ENCODE measurements around the gene SUGP1.
"Not testable (repeated sequence)": the region's sequence is repeated elsewhere in the genome, so short reads cannot be mapped to it uniquely, and the experiment has no call there.

Gene SUGP1

DNA sequence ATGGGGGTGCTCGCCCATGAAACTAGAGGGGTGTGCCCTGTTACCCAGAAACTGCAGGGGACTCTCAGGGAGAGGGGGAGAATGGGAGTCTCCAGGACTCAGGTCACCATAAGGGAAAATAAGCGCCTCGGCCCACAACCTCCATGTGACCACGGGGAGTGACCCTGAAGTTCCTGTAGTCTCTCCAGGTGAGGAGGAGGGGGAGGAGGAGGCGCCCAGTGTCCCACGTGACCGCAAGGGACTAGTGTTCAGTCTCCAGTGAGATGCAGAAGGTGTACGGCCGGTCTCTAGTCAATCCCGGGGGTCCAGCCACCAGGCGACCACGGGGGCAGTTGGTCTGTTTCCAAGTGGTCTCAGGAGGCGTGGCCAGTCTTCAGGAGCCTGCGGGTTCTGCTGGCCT, 63.2 kb downstream of the SUGP1 start:
- Mint-ChIP-seq H3K36me3 (ENCODE audit: low read depth) (no peaks in the 10 kb centered on the region), H3K27ac (no peak overlapping the region), H3K27me3 (peaks cover 64% of the 10 kb centered on the region), H3K4me1 (ENCODE audit: low read depth) (peaks cover 10% of the 10 kb centered on the region), H3K9me3 (no peaks in the 10 kb centered on the region), H3K4me3 (no peak overlapping the region)
- no peak for DNase-seq

DNA sequence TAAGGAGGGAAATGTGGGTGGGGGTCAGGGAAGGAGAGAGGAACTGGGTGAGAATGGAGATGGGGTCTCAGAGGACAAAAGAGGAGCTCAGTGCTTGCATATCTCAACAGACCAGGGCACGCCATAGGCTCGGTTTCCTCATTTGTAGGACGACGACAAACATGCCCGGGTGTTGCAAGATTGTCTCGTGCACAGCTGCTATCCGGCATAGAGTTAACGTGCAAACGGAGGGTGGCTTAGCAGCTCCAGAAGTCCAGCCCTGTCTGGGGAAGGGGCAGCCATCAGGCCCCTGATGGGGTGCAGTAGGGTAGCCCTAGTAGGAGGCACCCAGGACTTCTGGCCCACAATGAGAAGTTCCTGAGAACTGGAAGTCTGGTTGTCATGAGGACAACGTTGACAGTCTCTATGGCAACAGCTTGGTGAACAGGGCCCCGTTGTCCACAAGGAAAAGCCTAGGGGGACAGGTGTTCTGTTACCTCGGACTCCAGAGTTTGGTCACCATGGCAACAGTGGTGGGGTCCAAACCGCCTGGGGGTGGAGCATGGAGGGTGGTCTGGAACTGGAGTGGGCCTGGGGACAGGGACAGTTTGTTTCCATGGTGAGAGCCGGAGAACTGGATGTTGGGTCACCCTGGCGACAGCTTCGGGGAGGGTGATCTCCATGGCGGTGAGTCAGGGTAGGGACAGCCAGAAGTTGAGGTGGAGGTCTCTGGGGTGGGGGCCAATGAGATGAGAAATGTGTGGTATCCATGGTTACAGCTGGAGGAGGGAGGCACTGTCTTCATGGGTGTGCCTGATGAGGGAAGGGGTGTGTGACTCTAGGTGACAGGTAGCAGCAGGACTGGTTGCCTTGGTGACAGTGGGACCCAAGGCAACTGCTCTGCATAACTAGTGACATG, 64.0 kb downstream of the SUGP1 start:
- no peaks in the 10 kb centered on the region for H3K9me3 Mint-ChIP-seq
- peaks cover 66% of the 10 kb centered on the region for H3K27me3 Mint-ChIP-seq
- no peak overlapping the region for H3K27ac Mint-ChIP-seq
- H3K4me3 Mint-ChIP-seq = no peak overlapping the region
- DNase-seq = no peak
- no peaks in the 10 kb centered on the region for H3K36me3 Mint-ChIP-seq (ENCODE audit: low read depth)
- H3K4me1 Mint-ChIP-seq (ENCODE audit: low read depth) = peaks cover 9% of the 10 kb centered on the region

DNA sequence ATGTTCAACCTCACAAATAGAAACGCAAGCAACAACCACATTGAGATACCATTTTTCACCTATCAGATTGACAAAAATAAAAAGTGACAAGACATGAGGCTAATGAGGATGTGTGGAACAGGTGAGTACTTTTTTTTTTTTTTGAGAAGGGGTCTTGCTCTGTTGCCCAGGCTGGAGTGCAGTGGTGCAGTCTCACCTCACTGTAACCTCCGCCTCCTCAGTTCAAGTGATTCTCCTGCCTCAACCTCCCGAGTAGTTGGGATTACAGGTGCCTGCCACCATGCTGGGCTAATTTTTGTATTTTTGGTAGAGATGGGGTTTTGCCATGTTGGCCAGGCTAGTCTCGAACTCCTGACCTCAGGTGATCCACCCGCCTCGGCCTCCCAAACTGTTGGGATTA, 66.9 kb downstream of the SUGP1 start:
- not testable (repeated sequence) for H3K36me3 Mint-ChIP-seq (ENCODE audit: low read depth); H3K4me1 Mint-ChIP-seq (ENCODE audit: low read depth)

DNA sequence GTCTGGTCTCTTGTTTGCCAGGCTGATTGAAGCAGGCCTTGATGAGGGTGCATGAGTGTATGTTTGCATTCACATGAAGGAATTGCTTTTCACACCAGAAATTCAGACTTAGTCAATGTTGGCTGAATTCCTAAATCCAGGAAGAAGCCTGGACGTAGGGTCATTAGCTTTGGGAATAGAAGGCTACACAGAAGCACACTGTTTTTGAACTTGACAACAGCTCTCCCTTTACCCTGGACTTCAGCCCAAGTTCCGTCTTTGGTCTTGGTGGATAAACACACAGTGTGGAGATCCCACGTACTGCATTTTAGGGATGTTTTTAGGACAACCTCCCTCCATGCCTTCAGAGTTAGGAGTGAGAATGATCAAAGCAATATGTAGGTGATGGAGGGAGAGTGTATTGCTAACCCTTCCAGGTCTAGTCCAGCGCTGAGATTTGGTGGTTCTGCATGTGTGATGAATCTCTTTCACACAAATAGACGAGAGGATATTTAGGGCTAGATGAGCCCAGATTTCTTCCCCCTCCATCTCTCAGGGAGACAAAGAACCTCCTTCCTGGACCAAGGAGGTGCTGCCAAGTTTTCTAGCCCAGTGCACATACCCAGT, 70.0 kb downstream of the SUGP1 start:
- no peak for DNase-seq
- H3K27ac Mint-ChIP-seq = no peak overlapping the region
- no peaks in the 10 kb centered on the region for H3K36me3 Mint-ChIP-seq (ENCODE audit: low read depth)
- no peaks in the 10 kb centered on the region for H3K4me1 Mint-ChIP-seq (ENCODE audit: low read depth)
- no peak overlapping the region for H3K4me3 Mint-ChIP-seq
- H3K9me3 Mint-ChIP-seq = no peaks in the 10 kb centered on the region
- peaks cover 38% of the 10 kb centered on the region for H3K27me3 Mint-ChIP-seq

More for the DNA sequence above, 66.9 kb downstream of the SUGP1 start:
- peaks cover 59% of the 10 kb centered on the region for H3K27me3 Mint-ChIP-seq
- not testable (repeated sequence) for H3K27ac Mint-ChIP-seq, H3K9me3 Mint-ChIP-seq, DNase-seq, H3K4me3 Mint-ChIP-seq

DNA sequence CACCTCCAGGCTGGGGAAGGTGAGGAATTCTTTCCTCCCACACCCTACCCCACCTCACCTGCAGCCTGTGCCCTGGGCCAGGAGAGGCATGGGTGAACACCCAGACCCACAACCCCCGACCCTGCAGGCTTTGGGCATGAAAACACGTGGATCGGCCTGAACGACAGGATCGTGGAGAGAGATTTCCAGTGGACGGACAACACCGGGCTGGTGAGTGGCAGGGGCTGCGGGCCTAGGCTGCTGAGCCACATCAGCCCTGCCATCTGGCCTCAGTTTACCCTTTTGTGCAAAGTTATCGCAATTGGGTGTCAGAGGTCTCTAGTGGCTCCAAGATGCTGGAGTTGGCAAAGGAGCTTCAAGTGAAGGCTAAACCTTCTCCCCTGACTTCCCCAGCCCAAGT, 79.8 kb downstream of the SUGP1 start:
- Mint-ChIP-seq H3K9me3 (peaks cover 7% of the 10 kb centered on the region), H3K27me3 (peaks cover 29% of the 10 kb centered on the region), H3K36me3 (ENCODE audit: low read depth) (no peaks in the 10 kb centered on the region), H3K4me1 (ENCODE audit: low read depth) (no peaks in the 10 kb centered on the region), H3K27ac (no peak overlapping the region), H3K4me3 (no peak overlapping the region)
- DNase-seq = no peak

DNA sequence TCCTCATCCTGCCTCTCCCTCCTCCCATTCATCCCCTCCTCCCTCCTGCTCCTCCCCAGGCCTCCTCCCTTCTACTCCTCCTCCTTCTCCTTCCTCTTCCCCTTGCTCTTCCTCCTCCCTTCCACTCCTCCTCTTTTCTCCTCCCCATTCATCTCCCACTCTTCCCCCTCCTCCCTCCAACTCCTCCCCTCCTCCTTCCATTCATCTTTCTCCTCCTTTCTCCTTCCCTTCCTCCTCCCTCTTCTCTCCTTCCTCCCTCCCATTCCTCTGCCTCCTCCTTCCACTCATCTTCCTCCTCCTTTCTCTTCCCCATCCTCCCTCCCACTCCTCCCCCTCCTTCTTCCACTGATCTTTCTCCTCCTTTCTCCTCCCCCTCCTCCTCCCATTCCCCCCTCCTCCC, 80.6 kb downstream of the SUGP1 start:
- DNase-seq = no peak
- no peak overlapping the region for H3K4me3 Mint-ChIP-seq
- no peaks in the 10 kb centered on the region for H3K4me1 Mint-ChIP-seq (ENCODE audit: low read depth)
- H3K27me3 Mint-ChIP-seq = peaks cover 29% of the 10 kb centered on the region
- H3K36me3 Mint-ChIP-seq (ENCODE audit: low read depth) = no peaks in the 10 kb centered on the region
- H3K27ac Mint-ChIP-seq = no peak overlapping the region
- peaks cover 7% of the 10 kb centered on the region for H3K9me3 Mint-ChIP-seq

DNA sequence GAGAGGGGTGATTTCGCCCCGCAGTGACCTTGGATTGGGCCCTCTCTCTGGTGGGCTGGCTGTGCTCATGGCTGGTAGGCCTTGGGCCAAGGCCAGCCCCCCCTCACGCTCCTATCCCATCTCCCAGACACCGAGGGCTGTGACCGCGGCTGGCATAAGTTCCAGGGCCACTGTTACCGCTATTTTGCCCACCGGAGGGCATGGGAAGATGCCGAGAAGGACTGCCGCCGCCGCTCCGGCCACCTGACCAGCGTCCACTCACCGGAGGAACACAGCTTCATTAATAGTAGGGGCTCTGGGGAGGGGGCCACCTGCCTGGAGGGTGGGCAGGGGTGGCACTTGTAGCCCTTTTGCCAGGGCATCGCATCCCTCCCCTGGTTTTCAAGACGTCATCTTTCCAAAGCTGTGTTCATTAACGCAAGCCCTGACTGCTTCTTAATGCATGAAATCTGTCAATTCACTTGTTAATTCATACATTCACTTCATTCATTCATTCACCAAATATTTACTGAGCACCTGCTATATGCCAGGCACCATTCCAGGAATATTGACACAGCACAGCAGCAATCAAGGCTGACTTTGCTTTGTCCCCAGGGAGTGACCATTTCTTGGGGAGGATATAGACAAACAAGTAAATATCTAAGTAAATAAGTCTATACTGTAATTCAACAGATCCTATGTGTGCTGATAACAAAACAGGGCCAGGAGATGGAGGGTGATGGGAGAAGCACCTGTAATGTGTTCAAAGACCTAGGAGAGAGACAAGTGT, 82.0 kb downstream of the SUGP1 start:
- Mint-ChIP-seq H3K36me3 (ENCODE audit: low read depth) (no peaks in the 10 kb centered on the region), H3K4me3 (no peak overlapping the region), H3K4me1 (ENCODE audit: low read depth) (no peaks in the 10 kb centered on the region), H3K9me3 (peaks cover 10% of the 10 kb centered on the region), H3K27ac (no peak overlapping the region), H3K27me3 (peaks cover 29% of the 10 kb centered on the region)
- no peak for DNase-seq

DNA sequence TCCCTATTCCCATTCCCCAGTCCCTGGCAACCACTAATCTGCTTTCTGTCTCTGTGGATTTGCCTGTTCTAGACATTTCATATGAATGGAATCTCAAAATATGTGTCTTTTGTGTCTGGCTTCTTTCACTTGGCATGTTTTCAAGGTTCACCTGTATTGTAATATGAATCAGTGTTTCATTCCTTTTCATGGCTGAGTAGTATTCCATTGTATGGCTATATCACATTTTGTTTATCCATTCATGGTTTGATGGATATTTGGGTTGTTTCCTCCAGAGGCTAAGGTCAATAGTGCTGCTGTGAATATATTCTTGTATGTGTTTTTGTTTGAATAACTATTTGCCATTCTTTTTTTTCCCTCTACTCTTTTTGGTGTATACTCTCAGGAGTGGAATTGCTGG, 84.1 kb downstream of the SUGP1 start:
- Mint-ChIP-seq H3K4me1 (ENCODE audit: low read depth) (no peaks in the 10 kb centered on the region), H3K27me3 (peaks cover 29% of the 10 kb centered on the region), H3K4me3 (no peak overlapping the region), H3K36me3 (ENCODE audit: low read depth) (no peaks in the 10 kb centered on the region), H3K27ac (no peak overlapping the region), H3K9me3 (peaks cover 10% of the 10 kb centered on the region)
- DNase-seq = no peak

DNA sequence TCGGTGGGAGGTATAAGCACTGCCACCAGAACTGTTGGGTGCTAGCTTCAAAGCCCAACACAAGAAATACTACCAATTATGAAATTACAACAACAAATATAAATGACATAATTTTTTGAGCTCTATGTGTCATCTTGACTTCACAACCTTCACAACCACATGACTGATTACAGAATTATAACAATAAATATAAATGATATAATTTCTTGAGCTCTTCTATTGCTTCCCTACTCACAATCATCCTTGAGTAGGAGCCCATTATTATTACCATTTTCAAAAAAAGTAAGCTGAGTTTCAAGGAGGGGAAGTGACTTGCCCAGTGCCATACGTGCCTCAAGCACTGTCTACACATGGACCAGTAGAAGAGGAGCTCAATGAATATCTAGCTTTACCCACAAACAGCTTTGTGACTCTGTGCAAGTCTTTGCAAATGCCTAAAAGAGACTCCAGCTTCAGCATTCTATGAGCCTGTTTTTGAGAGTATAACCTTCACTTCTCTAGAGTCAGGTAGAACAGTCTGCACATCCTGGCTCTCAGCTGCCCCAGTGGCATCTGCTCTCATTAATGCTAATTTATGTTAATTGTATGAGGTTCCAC, 86.0 kb downstream of the SUGP1 start:
- Mint-ChIP-seq H3K27me3 (peaks cover 19% of the 10 kb centered on the region), H3K27ac (no peak overlapping the region), H3K36me3 (ENCODE audit: low read depth) (no peaks in the 10 kb centered on the region), H3K4me1 (ENCODE audit: low read depth) (no peaks in the 10 kb centered on the region), H3K4me3 (no peak overlapping the region), H3K9me3 (peaks cover 10% of the 10 kb centered on the region)
- DNase-seq = no peak

DNA sequence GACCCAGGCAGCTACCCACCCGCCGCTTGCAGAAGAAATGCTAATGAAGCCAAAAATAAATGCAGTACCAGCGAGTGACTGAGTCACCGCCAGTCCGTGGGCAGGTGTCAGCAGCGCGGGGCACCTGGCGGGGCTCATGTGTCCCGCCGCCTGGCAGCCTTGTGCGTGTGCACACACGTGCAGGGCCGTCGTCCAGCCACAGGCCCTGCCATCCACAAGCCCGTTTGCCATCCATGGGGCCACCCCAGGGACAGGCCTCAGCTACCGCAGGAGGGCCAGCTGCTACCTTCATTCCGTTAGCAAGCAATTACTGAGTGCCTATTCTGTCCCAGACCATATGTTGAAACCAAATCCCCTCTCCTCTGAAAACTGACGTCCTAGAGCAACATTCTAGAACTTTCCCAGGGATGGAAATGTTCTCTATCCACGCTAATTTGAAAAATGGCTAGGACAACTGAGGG, 88.0 kb downstream of the SUGP1 start:
- peaks cover 18% of the 10 kb centered on the region for H3K27me3 Mint-ChIP-seq
- no peak for DNase-seq
- no peaks in the 10 kb centered on the region for H3K4me1 Mint-ChIP-seq (ENCODE audit: low read depth)
- H3K36me3 Mint-ChIP-seq (ENCODE audit: low read depth) = no peaks in the 10 kb centered on the region
- no peak overlapping the region for H3K4me3 Mint-ChIP-seq
- peaks cover 10% of the 10 kb centered on the region for H3K9me3 Mint-ChIP-seq
- H3K27ac Mint-ChIP-seq = no peak overlapping the region

DNA sequence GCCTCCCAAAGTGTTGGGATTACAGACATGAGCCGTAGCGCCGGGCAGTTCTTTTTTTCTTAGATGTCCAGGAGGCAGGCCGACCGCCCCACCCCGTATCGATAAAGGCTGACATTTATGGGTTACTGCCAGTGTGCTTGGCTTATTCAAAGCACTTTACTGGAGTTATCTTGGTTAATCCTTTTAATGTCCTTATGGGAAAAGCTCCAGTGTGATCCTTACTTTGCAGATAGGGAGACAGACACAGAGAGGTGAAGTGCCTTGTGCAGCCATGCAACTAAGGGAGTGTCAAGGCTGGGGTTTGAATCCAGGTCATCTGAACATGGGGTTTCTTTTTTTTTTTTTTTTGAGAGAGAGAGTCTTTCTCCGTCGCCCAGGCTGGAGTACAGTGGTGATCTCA, 89.3 kb downstream of the SUGP1 start:
- Mint-ChIP-seq H3K9me3 (peaks cover 7% of the 10 kb centered on the region), H3K36me3 (ENCODE audit: low read depth) (no peaks in the 10 kb centered on the region), H3K4me3 (no peak overlapping the region), H3K27ac (no peak overlapping the region), H3K27me3 (peaks cover 17% of the 10 kb centered on the region), H3K4me1 (ENCODE audit: low read depth) (no peaks in the 10 kb centered on the region)
- no peak for DNase-seq

DNA sequence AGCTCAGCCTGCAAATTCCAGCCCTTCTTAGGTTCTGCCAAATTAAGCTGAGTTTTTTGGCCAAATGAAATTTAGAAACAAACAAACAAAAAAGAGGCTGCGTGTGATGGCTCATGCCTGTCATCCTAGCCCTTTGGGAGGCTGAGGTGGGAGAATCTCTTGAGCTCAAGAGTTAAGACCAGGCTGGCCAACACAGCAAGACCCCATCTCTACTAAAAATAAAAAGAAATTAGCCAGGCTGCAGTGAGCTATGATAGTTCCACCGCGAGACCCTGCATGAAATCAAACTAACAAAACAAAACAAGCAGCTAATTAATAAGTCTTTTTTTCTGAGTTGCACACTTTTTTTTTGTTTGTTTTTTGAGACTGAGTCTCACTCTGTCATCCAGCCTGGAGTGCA, 90.6 kb downstream of the SUGP1 start:
- H3K9me3 Mint-ChIP-seq = peaks cover 4% of the 10 kb centered on the region

DNA sequence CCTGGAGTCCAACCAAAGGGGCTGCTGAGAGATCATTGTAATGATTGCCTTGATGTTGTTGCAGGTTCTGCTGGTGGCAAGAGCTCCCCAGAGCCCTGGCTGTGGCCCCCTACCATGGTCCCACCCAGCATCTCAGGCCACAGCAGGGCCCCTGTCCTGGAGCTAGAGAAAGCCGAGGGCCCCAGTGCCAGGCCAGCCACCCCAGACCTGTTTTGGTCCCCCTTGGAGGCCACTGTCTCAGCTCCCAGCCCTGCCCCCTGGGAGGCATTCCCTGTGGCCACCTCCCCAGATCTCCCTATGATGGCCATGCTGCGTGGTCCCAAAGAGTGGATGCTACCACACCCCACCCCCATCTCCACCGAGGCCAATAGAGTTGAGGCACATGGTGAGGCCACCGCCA, 93.1 kb downstream of the SUGP1 start:
- H3K27me3 Mint-ChIP-seq = peaks cover 31% of the 10 kb centered on the region
- H3K9me3 Mint-ChIP-seq = no peaks in the 10 kb centered on the region
- H3K27ac Mint-ChIP-seq = no peak overlapping the region
- H3K36me3 Mint-ChIP-seq (ENCODE audit: low read depth) = no peaks in the 10 kb centered on the region
- DNase-seq = no peak
- peaks cover 5% of the 10 kb centered on the region for H3K4me1 Mint-ChIP-seq (ENCODE audit: low read depth)
- no peak overlapping the region for H3K4me3 Mint-ChIP-seq

More for the DNA sequence above, 90.6 kb downstream of the SUGP1 start:
- Mint-ChIP-seq H3K36me3 (ENCODE audit: low read depth) (no peaks in the 10 kb centered on the region), H3K27ac (no peak overlapping the region), H3K4me3 (no peak overlapping the region), H3K27me3 (peaks cover 18% of the 10 kb centered on the region), H3K4me1 (ENCODE audit: low read depth) (peaks cover 4% of the 10 kb centered on the region)
- no peak for DNase-seq

DNA sequence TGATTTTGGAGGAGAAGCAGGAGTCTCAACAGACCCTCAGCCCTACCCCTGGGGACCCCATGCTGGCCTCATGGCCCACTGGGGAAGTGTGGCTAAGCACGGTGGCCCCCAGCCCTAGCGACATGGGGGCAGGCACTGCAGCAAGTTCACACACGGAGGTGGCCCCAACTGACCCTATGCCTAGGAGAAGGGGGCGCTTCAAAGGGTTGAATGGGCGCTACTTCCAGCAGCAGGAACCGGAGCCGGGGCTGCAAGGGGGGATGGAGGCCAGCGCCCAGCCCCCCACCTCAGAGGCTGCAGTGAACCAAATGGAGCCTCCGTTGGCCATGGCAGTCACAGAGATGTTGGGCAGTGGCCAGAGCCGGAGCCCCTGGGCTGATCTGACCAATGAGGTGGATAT, 93.6 kb downstream of the SUGP1 start:
- DNase-seq = no peak
- no peak overlapping the region for H3K27ac Mint-ChIP-seq
- H3K9me3 Mint-ChIP-seq = no peaks in the 10 kb centered on the region
- peaks cover 5% of the 10 kb centered on the region for H3K4me1 Mint-ChIP-seq (ENCODE audit: low read depth)
- H3K27me3 Mint-ChIP-seq = peaks cover 31% of the 10 kb centered on the region
- no peak overlapping the region for H3K4me3 Mint-ChIP-seq
- no peaks in the 10 kb centered on the region for H3K36me3 Mint-ChIP-seq (ENCODE audit: low read depth)

Measured in activated T-cell treated with anti-CD3 and anti-CD28 coated beads, Interleukin-2, amount 50 U/mL, for 24 hours (primary cell).